H1 (cell line): ENCODE measurements around the gene DLST. TPM values are rescaled to one million over a fixed set of nuclear protein-coding genes. Genes with fewer than 3 reads are reported as not detected.

Source experiments
- MAFK ChIP-seq: IDR thresholded peaks from 2 replicates; pipeline ENCODE4 v1.6.1; 2012; ENCODE audit warnings: low read depth, mild to moderate bottlenecking, improper control_type of control experiment, low read length
- SUZ12 ChIP-seq: fragments of 200-600 bp; sonication (generic); IDR thresholded peaks from 2 replicates; pipeline ENCODE4 v1.6.1; 2012; ENCODE audit warnings: mild to moderate bottlenecking, inconsistent platforms, low read length, moderate library complexity, mixed read lengths
- polyA plus RNA-seq, 7 experiments: library from polyadenylated mRNA; depleted of rRNA in 3 of 7; stranded (reverse) in 5 of 7; unstranded in 2 of 7; fragments of >200 nt in 5 of 7; fragments of 200-250 nt in 2 of 7; gene quantifications; 1 replicate in 5 of 7; 2 replicates in 1 of 7; 4 replicates in 1 of 7; pipeline versions ENCODE4 v1.2.1 to v1.2.3, GENCODE V29; 2011 to 2013; ENCODE audit warnings: missing spikeins in 2 of 7, mixed read lengths in 2 of 7
- total RNA-seq: library from RNA; stranded (reverse); fragmentation: NEBNext Ultra II Directional; extraction: Animal tissue kit (Norgen Biotek cat#: 25700); gene quantifications from 2 replicates; pipeline ENCODE4 v1.2.1, GENCODE V29; 2021

DLST gene
- total and polyA plus RNA-seq, 2 of the 8 experiments (the other 6 are each of a cell fraction or from before 2014, with no cell fraction given): 96.5 to 117 TPM

- TF ChIP-seq SUZ12: no peak
- TF ChIP-seq MAFK: no peak
These were observed 33.7 kb downstream of the DLST start (continued) for GRCh38 chr14:74915426-74915825.
